GM12878 (cell line): Measurements from ENCODE around the gene SVBP. TPM values are rescaled to one million over a fixed set of nuclear protein-coding genes. Genes with fewer than 3 reads are reported as not detected.

Experiments
- ATAC-seq: fragments of 200-7000 bp; cut with Tn5 transposase; 3 replicates; pipeline ENCODE4 v1.9.1; 2020; ENCODE audit warnings: mild to moderate bottlenecking, moderate library complexity
- BruUV-seq: library from RNA; stranded (reverse); fragments of 400-500 nt; replicated peaks from 2 replicates; lab custom pipeline; 2021; lab: Mats Ljungman, UMichigan
- CTCF ChIA-PET: fragments of 300-600 bp; sonication (Branson Sonifier 250); formaldehyde crosslinking; extraction: SDS; loops from one replicate; lab custom pipeline; 2021; ENCODE audit warnings: inconsistent platforms; lab: Yijun Ruan, JAX
- POLR2A ChIA-PET: fragments of 350-600 bp; formaldehyde crosslinking; extraction: SDS; loops from one replicate; lab custom pipeline; 2021; ENCODE audit warnings: inconsistent platforms; lab: Charles Lee
- RAD21 ChIA-PET: fragments of 300-600 bp; sonication (Branson Sonifier 250); formaldehyde crosslinking; loops from one replicate; lab custom pipeline; 2023; ENCODE audit warnings: antibody characterized with exemption; ENCODE audit not compliant: unreplicated experiment; lab: Charles Lee
- SMC1A ChIA-PET: fragments of 300-600 bp; sonication (Branson Sonifier 250); formaldehyde crosslinking; loops from one replicate; lab custom pipeline; 2023; ENCODE audit not compliant: unreplicated experiment, uncharacterized antibody; lab: Charles Lee
- DNase-seq: peaks from one replicate; pipeline ENCODE4 v3.0.0-alpha.2; 2011; ENCODE audit warnings: low read depth, low spot score
- FAIRE-seq: peaks from 3 replicates; lab custom pipeline; 2011; peaks lifted over from hg19 to GRCh38; lab: Jason Lieb, UNC
- H2AFZ ChIP-seq: 2 replicates; pipeline ENCODE4 v1.6.0; 2011; ENCODE audit warnings: low read depth, low read length, control low read depth; ENCODE audit not compliant: control insufficient read depth
- H3K27ac ChIP-seq: 2 replicates; pipeline ENCODE4 v1.5.1; 2011; ENCODE audit warnings: control low read depth; ENCODE audit not compliant: control insufficient read depth, insufficient read depth
- H3K27me3 ChIP-seq, 2 experiments: replicated peaks in 1 of 2; 2 replicates each; pipeline versions ENCODE4 v1.6.0 to v1.6.1; 2011; ENCODE audit warnings: low read length in 1 of 2; ENCODE audit not compliant: control insufficient read depth in 2 of 2, insufficient read depth in 2 of 2
- H3K36me3 ChIP-seq, 2 experiments: 2 replicates each; pipeline ENCODE4 v1.5.1; 2011; ENCODE audit warnings: low read length in 1 of 2; ENCODE audit not compliant: control insufficient read depth in 2 of 2, insufficient read depth in 2 of 2
- H3K4me1 ChIP-seq: 2 replicates; pipeline ENCODE4 v1.6.1; 2011; ENCODE audit warnings: mild to moderate bottlenecking, low read length, moderate library complexity, mixed read lengths; ENCODE audit not compliant: control insufficient read depth, insufficient read depth
- H3K4me2 ChIP-seq: 2 replicates; pipeline ENCODE4 v1.6.0; 2011; ENCODE audit warnings: control low read depth; ENCODE audit not compliant: control insufficient read depth, insufficient read depth
- H3K4me3 ChIP-seq: fragments of 200-600 bp; sonication (generic); 2 replicates; pipeline ENCODE4 v1.5.1; 2016
- H3K79me2 ChIP-seq: 2 replicates; pipeline ENCODE4 v1.6.0; 2011; ENCODE audit warnings: low read length; ENCODE audit not compliant: control insufficient read depth, insufficient read depth
- H3K9ac ChIP-seq: 2 replicates; pipeline ENCODE4 v1.8.0; 2011; ENCODE audit warnings: low read length, control low read depth, mixed read lengths; ENCODE audit not compliant: control insufficient read depth, insufficient read depth
- H3K9me3 ChIP-seq: replicated peaks from 3 replicates; pipeline ENCODE4 v1.5.1; 2011; ENCODE audit warnings: mild to moderate bottlenecking, low read length; ENCODE audit not compliant: control insufficient read depth, insufficient read depth
- H4K20me1 ChIP-seq: 2 replicates; pipeline ENCODE4 v1.6.0; 2011; ENCODE audit not compliant: control insufficient read depth, insufficient read depth
- BHLHE40 ChIP-seq, 2 experiments: fragments of 450-650 bp in 1 of 2; IDR thresholded peaks; 2 replicates each; pipeline ENCODE4 v1.6.1; 2011 to 2017; ENCODE audit warnings: low read depth in 2 of 2, borderline replicate concordance in 1 of 2, improper control_type of control experiment in 1 of 2, low read length in 1 of 2, mild to moderate bottlenecking in 1 of 2
- CHD1 ChIP-seq: IDR thresholded peaks from 2 replicates; pipeline ENCODE4 v1.6.1; 2012; ENCODE audit warnings: low read depth, low read length, improper control_type of control experiment
- CTCF ChIP-seq, 3 experiments: IDR thresholded peaks in 2 of 3; conservative IDR thresholded peaks in 1 of 3; 2 replicates each; pipeline ENCODE4 v1.5.1; 2011; ENCODE audit warnings: low read depth in 3 of 3, low read length in 3 of 3, mild to moderate bottlenecking in 3 of 3, control low read depth in 2 of 3, moderate library complexity in 2 of 3, inconsistent platforms in 1 of 3, mixed read lengths in 1 of 3; ENCODE audit not compliant: control insufficient read depth in 2 of 3, insufficient read depth in 1 of 3; ENCODE audit errors: extremely low read depth in 1 of 3
- NR2C1 ChIP-seq: fragments of 450-650 bp; IDR thresholded peaks from 2 replicates; pipeline ENCODE4 v1.6.1; 2017; ENCODE audit warnings: antibody characterized with exemption, mild to moderate bottlenecking, moderate library complexity
- ZNF207 ChIP-seq: fragments of 450-650 bp; IDR thresholded peaks from 2 replicates; pipeline ENCODE4 v1.6.1; 2014; ENCODE audit warnings: antibody characterized with exemption, mild to moderate bottlenecking, borderline replicate concordance
- ZZZ3 ChIP-seq: IDR thresholded peaks from 2 replicates; pipeline ENCODE4 v1.6.1; 2011; ENCODE audit warnings: low read depth; ENCODE audit not compliant: control insufficient read depth, insufficient read length
- WGBS: methylation state at CpG from one replicate; pipeline ENCODE4 v1.1.6; 2016; ENCODE audit warnings: low lambda C conversion rate; ENCODE audit not compliant: insufficient replicate concordance, insufficient coverage; ENCODE audit errors: missing lambda C conversion rate; 5-methylcytosine and 5-hydroxymethylcytosine counted together
- in situ Hi-C: fragments of 300-500 bp; cut with MboI; formaldehyde crosslinking; loops from 9 replicates; pipeline ENCODE4 v1.14.3; 2018; ENCODE audit warnings: mixed read lengths
- intact Hi-C: fragments of 100-400 bp; cut with micrococcal nuclease; formaldehyde crosslinking; loops from one replicate; pipeline ENCODE4 v1.14.2; 2022; ENCODE audit not compliant: unreplicated experiment
- polyA plus RNA-seq, 11 experiments: library from polyadenylated mRNA; depleted of rRNA in 4 of 11; unstranded in 6 of 11; stranded (reverse) in 5 of 11; fragments of >200 nt; fragmentation: Nextera tagmentation in 4 of 11; fragmentation: Illumina TruSeq in 1 of 11; extraction: Ambion mirVana in 4 of 11; extraction: Trizol in 1 of 11; gene quantifications; 1 replicate in 1 of 11; 2 replicates in 10 of 11; pipeline versions ENCODE4 v1.2.1 to v1.2.3, GENCODE V29; 2011 to 2016; ENCODE audit warnings: inconsistent platforms in 2 of 11, missing spikeins in 2 of 11, low read depth in 1 of 11
- total RNA-seq, 4 experiments: library from RNA; depleted of rRNA in 3 of 4; stranded (reverse); fragments of >200 nt in 3 of 4; fragmentation: Illumina TruSeq in 1 of 4; extraction: Trizol in 1 of 4; gene quantifications; 2 replicates each; pipeline versions ENCODE4 v1.2.1 to v1.2.3, GENCODE V29; 2013 to 2021
- TF ChIP-seq, protein P1 (sequence below): fragments of 450-650 bp; conservative IDR thresholded peaks from 2 replicates; pipeline ENCODE4 v1.6.1; 2017; ENCODE audit warnings: mild to moderate bottlenecking, moderate library complexity

The SVBP gene
- total and polyA plus RNA-seq, 10 of the 15 experiments (the other 5 are each of a cell fraction or from before 2014, with no cell fraction given): 12.6 to 29.5 (median 19.8) TPM

DNA sequence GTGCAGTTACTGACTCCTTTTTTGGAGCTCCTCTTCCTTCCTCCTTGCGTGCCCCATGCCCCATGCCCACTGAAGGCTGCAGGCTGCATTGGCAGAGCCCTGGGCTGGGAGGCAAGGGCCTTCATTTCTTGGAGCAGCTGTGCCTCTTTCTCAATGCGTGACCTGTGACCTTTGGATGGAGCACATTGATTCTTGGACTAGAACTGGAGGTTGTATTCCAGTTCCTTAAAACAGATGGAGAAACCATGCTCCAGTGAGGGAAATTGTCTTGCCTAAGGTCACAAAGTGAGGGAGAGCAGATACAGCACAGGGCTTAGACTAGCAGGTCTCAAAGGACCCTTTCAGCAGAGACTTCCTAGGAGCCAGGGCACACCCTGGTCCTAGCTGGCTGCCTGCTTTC lies 23.4 kb downstream of the SVBP start:
- POLR2A ChIA-PET: no interaction called here

More for the DNA sequence above, 23.4 kb downstream of the SVBP start:
- FAIRE-seq (no peak), ATAC-seq (no peak), DNase-seq (no peak)
- no peaks in the 10 kb centered on the region for H3K4me1 ChIP-seq
- no peak overlapping the region for H3K9ac ChIP-seq
- in situ Hi-C loops: no loop called here
- no peaks in the 10 kb centered on the region for H3K27me3 ChIP-seq
- intact Hi-C loops: no loop called here
- H4K20me1 ChIP-seq: no peaks in the 10 kb centered on the region
- H3K4me3 ChIP-seq: no peak overlapping the region
- no peak overlapping the region for H3K4me2 ChIP-seq
- ChIA-PET RAD21 (no interaction called here), CTCF (no interaction called here), SMC1A (no interaction called here)
- H3K79me2 ChIP-seq: no peaks in the 10 kb centered on the region
- no TSS peak for BruUV-seq
- TF ChIP-seq ZNF207: no peak
- TF ChIP-seq, protein P1, sequence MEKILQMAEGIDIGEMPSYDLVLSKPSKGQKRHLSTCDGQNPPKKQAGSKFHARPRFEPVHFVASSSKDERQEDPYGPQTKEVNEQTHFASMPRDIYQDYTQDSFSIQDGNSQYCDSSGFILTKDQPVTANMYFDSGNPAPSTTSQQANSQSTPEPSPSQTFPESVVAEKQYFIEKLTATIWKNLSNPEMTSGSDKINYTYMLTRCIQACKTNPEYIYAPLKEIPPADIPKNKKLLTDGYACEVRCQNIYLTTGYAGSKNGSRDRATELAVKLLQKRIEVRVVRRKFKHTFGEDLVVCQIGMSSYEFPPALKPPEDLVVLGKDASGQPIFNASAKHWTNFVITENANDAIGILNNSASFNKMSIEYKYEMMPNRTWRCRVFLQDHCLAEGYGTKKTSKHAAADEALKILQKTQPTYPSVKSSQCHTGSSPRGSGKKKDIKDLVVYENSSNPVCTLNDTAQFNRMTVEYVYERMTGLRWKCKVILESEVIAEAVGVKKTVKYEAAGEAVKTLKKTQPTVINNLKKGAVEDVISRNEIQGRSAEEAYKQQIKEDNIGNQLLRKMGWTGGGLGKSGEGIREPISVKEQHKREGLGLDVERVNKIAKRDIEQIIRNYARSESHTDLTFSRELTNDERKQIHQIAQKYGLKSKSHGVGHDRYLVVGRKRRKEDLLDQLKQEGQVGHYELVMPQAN: no peak
- TF ChIP-seq NR2C1: no peak
- TF ChIP-seq BHLHE40 (IDR thresholded peaks at IDR 0.05; ENCODE audit: borderline replicate concordance in 1 of 2, low read depth in 2 of 2, low read length in 1 of 2): no peak
- no peak for TF ChIP-seq CTCF (IDR thresholded peaks at IDR 0.05 in 2 of 3, conservative IDR thresholded peaks at IDR 0.05 in 1 of 3; ENCODE audit: control insufficient read depth in 2 of 3, extremely low read depth in 1 of 3, insufficient read depth in 1 of 3, low read depth in 3 of 3, low read length in 3 of 3)
- no peak for TF ChIP-seq ZZZ3
- TF ChIP-seq CHD1: no peak
- no peaks in the 10 kb centered on the region for H3K36me3 ChIP-seq
- H3K27ac ChIP-seq: no peak overlapping the region
- H3K9me3 ChIP-seq: no peaks in the 10 kb centered on the region
- 21% methylated on average over 2 of the region's 2 CpGs for WGBS
- H2AFZ ChIP-seq: no peak overlapping the region
